ENCODE data around the gene CT45A10. TPM values are rescaled to one million over a fixed set of nuclear protein-coding genes. Genes with fewer than 3 reads are reported as not detected.
"Not testable (repeated sequence)": the region's sequence is repeated elsewhere in the genome, so short reads cannot be mapped to it uniquely, and the experiment has no call there.

The CT45A10 gene
- not detected for total RNA-seq

GRCh38 chrX:135893294-135893817, at the start of gene CT45A10, which contains the start of gene SAGE1:
Gene CT45A10 (minus strand): TSS chrX:135893444. CDS start chrX:135885344, 8,100 bp downstream.
Gene SAGE1 (plus strand): TSS chrX:135893716. CDS start chrX:135896243, 2,527 bp downstream.
- DNase-seq = no peak

- DNase-seq = peak; percentile 18
Observed at GRCh38 chrX:135931644-135932487, 38.6 kb upstream of the CT45A10 start.

- no peak for DNase-seq
Observed at GRCh38 chrX:135927897-135928296, 34.7 kb upstream of the CT45A10 start.

GRCh38 chrX:135923353-135923752, 30.1 kb upstream of the CT45A10 start:
- no peak for DNase-seq

- not testable (repeated sequence) for DNase-seq
Observed at GRCh38 chrX:135920516-135920915, 27.3 kb upstream of the CT45A10 start.

- DNase-seq = no peak
Observed at GRCh38 chrX:135914404-135914803, 21.2 kb upstream of the CT45A10 start.

GRCh38 chrX:135910251-135910650, 17.0 kb upstream of the CT45A10 start:
- DNase-seq = no peak

- DNase-seq = no peak
Observed at GRCh38 chrX:135892781-135893180, 463 bp downstream of the CT45A10 start.

GRCh38 chrX:135890087-135890585, 3.1 kb downstream of the CT45A10 start:
- no peak for DNase-seq

GRCh38 chrX:135888976-135889375, 4.3 kb downstream of the CT45A10 start:
- not testable (repeated sequence) for DNase-seq

GRCh38 chrX:135888230-135888629, 5.0 kb downstream of the CT45A10 start:
- DNase-seq = not testable (repeated sequence)

- not testable (repeated sequence) for DNase-seq
Observed at GRCh38 chrX:135882741-135883140, 10.5 kb downstream of the CT45A10 start.

- DNase-seq = not testable (repeated sequence)
Observed at GRCh38 chrX:135871712-135872111, 21.5 kb downstream of the CT45A10 start, which contains the start of gene CT45A9. Gene CT45A9 (minus strand): TSS chrX:135871812. CDS start chrX:135868061, 3,751 bp downstream.

- not testable (repeated sequence) for DNase-seq
Observed at GRCh38 chrX:135854438-135854837, 38.8 kb downstream of the CT45A10 start, which contains the start of gene CT45A8. Gene CT45A8 (minus strand): TSS chrX:135854538. CDS start chrX:135850783, 3,755 bp downstream.

GRCh38 chrX:135837180-135837579, 56.1 kb downstream of the CT45A10 start, which contains the start of gene CT45A7:
Gene CT45A7 (minus strand): TSS chrX:135837280. CDS start chrX:135833533, 3,747 bp downstream.
- not testable (repeated sequence) for DNase-seq
